GM21786 (cell line): ENCODE results near the gene DCTN2.

Experiments
- ATAC-seq: cut with Tn5 transposase; IDR thresholded peaks from one replicate; pipeline ENCODE4 v1.9.1; 2021; ENCODE audit not compliant: unreplicated experiment

Gene DCTN2

GRCh38 chr12:57550641-57551549 lies 3.9 kb upstream of the DCTN2 start:
- ATAC-seq, result no peak

DNA sequence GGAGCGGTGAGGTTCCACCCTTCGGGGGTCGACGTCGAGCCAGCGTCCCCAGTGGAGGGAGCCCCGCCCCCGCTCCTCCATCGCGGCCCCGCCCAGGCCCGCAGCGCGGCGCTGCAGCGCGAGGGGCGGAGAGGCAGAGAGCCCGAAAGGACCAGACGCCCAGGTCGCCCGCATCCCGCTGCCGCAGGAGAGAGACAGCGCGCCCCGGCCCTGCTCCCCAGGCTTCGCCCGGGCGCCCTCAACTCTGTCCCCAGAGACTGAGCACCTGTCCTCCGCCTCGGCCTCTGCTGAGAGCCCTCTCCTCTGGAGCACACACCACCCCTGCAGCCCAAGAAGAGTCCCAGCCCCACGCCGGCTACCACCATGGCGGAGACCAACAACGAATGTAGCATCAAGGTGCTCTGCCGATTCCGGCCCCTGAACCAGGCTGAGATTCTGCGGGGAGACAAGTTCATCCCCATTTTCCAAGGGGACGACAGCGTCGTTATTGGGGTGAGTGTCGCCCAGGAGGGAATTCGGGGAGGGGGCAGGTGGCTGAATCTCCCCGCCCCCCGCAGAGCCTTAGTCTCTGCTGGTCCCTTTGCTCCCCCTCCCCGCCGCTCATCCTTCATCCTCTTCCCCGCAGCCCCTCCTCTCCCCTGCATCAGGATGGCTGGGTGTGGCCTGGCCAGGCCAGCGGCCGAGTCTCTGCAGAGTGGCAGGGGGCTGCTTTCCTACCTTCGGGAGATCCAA lies 3.1 kb upstream of the DCTN2 start, which contains the start of gene KIF5A:
Gene KIF5A (plus strand): TSS at position 136 of the 732 bp plus-strand sequence. CDS start 228 bp downstream, at position 364.
- ATAC-seq, result no peak

- ATAC-seq, result no peak
Measured at GRCh38 chr12:57549203-57549908, 2.4 kb upstream of the DCTN2 start.

- no peak for ATAC-seq
Measured at GRCh38 chr12:57548488-57548887, 1.5 kb upstream of the DCTN2 start.

- no peak for ATAC-seq
Measured at GRCh38 chr12:57548013-57548315, 972 bp upstream of the DCTN2 start.

DNA sequence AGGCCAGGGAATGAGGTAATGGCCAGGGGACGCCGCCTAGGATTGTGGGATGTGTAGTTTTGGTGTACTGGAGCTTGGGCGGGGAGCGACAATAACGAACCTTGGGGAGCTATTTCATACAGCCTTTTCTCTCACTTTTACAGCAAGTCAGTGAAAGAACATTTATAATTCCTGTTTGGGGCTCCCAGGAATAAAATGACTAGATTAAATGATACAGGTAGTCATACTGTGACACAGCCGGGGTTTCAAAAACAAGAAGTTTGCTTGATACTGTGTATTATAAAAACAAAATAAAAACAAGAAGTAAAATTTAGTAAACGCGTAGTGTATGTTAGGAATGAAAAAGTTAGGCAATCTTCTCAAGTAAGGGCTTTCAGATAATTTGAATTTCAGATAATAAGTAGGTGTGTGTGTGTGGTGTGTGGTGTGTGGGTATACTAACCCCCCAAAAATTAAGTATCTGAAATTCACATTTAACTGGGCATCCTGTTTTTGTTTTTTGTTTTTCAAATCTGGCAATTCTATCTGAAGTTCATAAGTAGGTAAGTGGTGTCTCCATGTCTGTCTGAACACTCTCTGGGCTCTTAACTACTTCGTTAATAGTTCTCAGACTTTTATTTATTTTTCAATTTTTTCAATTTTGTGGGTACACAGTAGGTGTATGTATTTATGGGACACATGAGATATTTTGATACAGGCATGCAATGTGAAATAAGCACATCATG lies 458 bp upstream of the DCTN2 start:
- no peak for ATAC-seq

DNA sequence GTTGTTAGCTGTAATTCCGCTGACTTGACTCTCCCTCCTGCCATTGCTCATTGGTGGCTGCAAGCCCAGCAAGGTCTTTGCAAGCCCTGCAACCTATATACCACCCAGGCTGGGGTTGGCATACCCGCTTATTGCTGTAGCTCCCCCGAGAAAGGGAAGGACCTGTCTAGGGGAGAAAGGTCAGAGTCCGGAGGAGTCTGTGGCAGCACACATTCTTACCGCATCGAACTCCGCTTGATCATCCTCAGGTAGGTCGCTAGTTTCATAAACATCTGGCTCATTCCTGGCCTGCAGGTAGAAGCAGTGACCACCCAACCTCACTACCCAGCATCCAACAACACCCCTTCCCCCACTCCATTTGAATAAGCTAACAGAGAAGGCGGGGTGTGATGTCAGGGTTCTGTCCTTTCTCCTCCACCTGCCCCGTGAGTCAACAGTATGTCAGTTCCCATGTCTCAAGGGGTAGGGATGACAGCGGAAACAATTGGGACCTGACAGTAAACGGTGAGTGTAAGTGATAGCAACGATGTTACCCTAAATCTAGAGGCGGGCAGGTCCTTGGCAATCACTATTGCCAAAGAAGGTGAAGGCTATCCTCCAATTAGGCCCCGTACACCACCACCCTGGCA lies 1.1 kb downstream of the DCTN2 start:
- ATAC-seq, result no peak

DNA sequence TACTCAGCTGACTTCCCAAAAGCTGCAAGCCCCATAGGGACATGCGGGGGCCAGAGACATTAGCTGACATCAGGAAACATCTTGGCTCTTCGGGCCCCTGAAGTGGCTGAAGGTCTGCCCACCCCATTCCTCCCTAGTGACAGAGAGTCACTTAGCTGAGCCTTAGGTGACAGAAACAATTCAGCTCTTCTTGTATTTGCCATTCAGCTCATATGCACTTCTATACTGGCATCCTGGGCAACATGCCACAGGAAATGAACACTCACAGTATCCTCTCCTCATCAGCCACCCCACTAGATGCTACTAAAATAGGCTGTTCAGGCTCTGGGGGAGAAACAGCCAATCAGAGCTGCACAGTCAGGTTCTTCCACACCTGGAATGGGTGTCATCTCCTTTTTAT lies 3.4 kb downstream of the DCTN2 start:
- ATAC-seq, result no peak

GRCh38 chr12:57541717-57542116 lies 5.3 kb downstream of the DCTN2 start:
- no peak for ATAC-seq

DNA sequence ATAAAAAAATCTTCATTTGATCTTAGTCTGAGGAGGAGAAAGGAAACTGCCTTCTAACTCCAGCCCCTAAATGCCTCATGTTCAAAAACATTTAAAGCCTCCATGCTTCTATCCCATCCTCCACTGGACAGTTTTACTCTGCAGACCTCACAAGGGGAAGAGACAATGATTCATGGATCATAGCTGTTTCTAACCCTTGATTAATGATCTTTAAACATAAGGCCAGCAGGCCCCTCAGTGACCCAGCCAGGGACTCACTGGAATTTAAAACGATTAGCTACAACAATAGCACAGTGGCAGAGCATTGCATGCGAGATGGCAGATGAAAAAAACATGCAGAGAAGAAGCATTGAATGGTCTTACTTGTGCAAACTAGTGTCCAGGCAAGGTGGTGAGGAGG lies 6.0 kb downstream of the DCTN2 start:
- no peak for ATAC-seq

- ATAC-seq, result no peak
Measured at GRCh38 chr12:57539134-57539768, 7.7 kb downstream of the DCTN2 start.

DNA sequence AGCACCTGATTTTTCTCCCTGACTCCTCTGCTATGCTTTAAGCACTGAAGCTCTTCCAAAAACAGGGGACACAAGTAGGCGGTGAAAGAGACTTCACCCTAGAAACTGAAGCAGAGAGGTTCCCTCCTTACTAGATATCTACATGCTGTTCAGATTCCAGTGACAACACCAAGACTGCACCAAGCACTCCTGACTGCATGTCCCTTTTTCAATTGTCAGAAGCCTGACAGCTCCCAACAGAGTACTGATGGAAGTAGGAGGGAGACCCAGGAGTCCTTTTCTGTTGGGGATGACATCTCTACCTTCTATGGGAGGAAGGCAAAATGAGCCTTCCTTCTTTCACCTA lies 10.4 kb downstream of the DCTN2 start:
- no peak for ATAC-seq

GRCh38 chr12:57535764-57536596 lies 11.0 kb downstream of the DCTN2 start:
- no peak for ATAC-seq

DNA sequence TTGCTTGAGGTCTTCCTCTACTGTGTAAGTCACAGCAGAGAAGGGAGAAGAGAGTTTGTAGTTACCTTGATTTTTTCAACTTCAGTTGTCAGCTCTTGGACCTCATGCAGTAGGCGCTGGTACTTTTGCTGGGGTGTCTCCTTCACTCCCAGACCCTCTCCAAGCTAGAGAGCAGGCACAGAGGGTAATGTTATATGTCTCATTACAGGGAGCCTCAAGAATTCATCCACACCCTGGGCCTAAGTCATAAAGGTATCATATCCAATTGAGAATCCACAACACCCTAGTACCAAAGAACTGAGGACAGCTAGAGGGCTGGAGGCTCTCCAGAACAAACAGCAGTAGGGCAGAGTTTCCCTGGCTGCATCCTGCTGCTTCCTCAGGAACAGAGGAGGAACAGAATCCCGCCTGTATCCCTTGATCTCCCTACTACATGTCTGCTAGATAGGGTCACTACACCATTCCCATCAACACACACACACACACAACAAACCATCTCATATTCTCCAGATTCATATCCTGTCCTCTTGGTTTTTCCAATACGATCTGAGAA lies 11.9 kb downstream of the DCTN2 start:
- ATAC-seq, result no peak

DNA sequence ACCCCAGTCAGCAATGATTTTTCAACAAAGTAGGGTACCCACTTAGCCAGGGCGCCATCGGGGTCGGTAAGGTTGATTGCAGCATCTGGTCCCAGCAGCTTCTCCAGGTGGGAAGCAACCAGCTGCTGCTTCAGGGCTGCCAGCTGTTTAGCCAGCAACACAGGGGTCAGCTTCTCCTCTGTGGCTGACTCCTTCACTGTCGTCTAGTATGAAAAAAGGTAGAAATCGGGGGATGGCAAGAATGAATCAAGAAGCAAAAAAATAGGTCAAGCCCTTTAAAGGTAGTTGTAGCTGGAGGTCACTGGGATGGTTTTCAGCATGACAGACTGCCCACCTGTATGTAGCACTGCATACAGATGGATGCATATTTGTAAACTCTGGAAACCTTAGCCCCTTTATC lies 12.7 kb downstream of the DCTN2 start:
- ATAC-seq, result no peak

DNA sequence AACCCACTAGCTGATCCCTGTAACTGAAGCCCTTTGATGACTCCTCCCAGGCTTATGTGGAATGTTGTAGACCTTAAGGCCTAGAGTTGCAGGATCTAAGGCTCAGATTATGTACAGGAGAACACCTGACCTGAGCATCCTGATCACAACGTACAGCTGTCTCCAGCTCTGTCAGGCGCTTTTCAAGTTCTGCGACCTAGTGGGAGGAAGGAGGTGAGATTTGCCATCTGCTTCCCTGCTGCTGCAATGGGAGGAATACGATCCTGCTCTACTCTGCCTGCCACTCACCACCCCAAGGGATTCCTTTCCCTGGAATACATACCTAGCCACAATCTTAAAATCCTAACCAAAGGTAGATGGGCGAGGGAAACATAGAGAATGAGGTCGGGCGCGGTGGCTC lies 13.9 kb downstream of the DCTN2 start:
- no peak for ATAC-seq

- no peak for ATAC-seq
Measured at GRCh38 chr12:57531836-57532235, 15.2 kb downstream of the DCTN2 start.

- no peak for ATAC-seq
Measured at GRCh38 chr12:57530396-57531142, 16.4 kb downstream of the DCTN2 start.
